Pons (tissue), 1 donor: ENCODE results near the gene CDH23.

Experiments
- DNase-seq: peaks from one replicate; pipeline ENCODE4 v3.0.0-alpha.2; 2016; ENCODE audit warnings: low spot score

CDH23 gene

GRCh38 chr10:71757399-71757922 lies 360.7 kb downstream of the CDH23 start:
- DNase-seq: no peak

- no peak for DNase-seq
Measured at GRCh38 chr10:71761105-71761511, 364.4 kb downstream of the CDH23 start.

GRCh38 chr10:71761541-71762113 lies 364.9 kb downstream of the CDH23 start:
- DNase-seq: no peak

- no peak for DNase-seq
Measured at GRCh38 chr10:71762324-71762723, 365.6 kb downstream of the CDH23 start.

- DNase-seq: no peak
Measured at GRCh38 chr10:71763352-71764127, 366.8 kb downstream of the CDH23 start.

GRCh38 chr10:71765176-71765904 lies 368.6 kb downstream of the CDH23 start:
- no peak for DNase-seq

- DNase-seq: no peak
Measured at GRCh38 chr10:71765906-71766716, 369.4 kb downstream of the CDH23 start.

- no peak for DNase-seq
Measured at GRCh38 chr10:71766717-71767419, 370.1 kb downstream of the CDH23 start.

- DNase-seq: no peak
Measured at GRCh38 chr10:71767420-71768035, 370.8 kb downstream of the CDH23 start.

- DNase-seq: no peak
Measured at GRCh38 chr10:71769279-71769823, 372.6 kb downstream of the CDH23 start.

- no peak for DNase-seq
Measured at GRCh38 chr10:71770255-71770654, 373.5 kb downstream of the CDH23 start.

- DNase-seq: no peak
Measured at GRCh38 chr10:71770789-71771188, 374.1 kb downstream of the CDH23 start.

- DNase-seq: no peak
Measured at GRCh38 chr10:71771204-71771603, 374.5 kb downstream of the CDH23 start.

GRCh38 chr10:71771821-71772617 lies 375.3 kb downstream of the CDH23 start:
- no peak for DNase-seq

- no peak for DNase-seq
Measured at GRCh38 chr10:71772832-71773220, 376.1 kb downstream of the CDH23 start.

GRCh38 chr10:71773221-71773971 lies 376.7 kb downstream of the CDH23 start, which contains the start of gene VSIR:
TSS of gene VSIR (minus strand) at chr10:71773520. CDS start at chr10:71773439, 81 bp downstream.
- DNase-seq: peak; percentile 65

GRCh38 chr10:71774916-71775702 lies 378.4 kb downstream of the CDH23 start:
- peak; percentile 72 for DNase-seq

- peak; percentile 64 for DNase-seq
Measured at GRCh38 chr10:71776481-71776925, 379.8 kb downstream of the CDH23 start.
